Measurements from ENCODE around the gene GRID2. TPM values are rescaled to one million over a fixed set of nuclear protein-coding genes. Genes with fewer than 3 reads are reported as not detected.

GRID2 gene
- polyA plus RNA-seq, 1 experiment: not detected

- ChIA-PET POLR2A (interaction anchor here (1.1 kb wide), 1 partner anchor 9 kb away, joined by 3 read pairs; no protein-coding TSS in a partner anchor), CTCF (no interaction called here)
- no peak overlapping the region for H3K27ac ChIP-seq (ENCODE audit: low read depth, low read length)
- no peak overlapping the region for H3K4me3 ChIP-seq (ENCODE audit: low read depth, low read length)
- H3K9me3 ChIP-seq (ENCODE audit: control insufficient read depth, insufficient read depth, low read length): no peaks in the 10 kb centered on the region
- no peak for DNase-seq (ENCODE audit: low read depth, low spot score)
- no peaks in the 10 kb centered on the region for H3K27me3 ChIP-seq (ENCODE audit: control insufficient read depth, insufficient read depth, low read length)
- no peak for TF ChIP-seq CTCF (IDR thresholded peaks at IDR 0.05; ENCODE audit: low read depth, low read length)
Observed at GRCh38 chr4:93373893-93374860, 1070.4 kb downstream of the GRID2 start.

- H3K27ac ChIP-seq (ENCODE audit: low read depth, low read length): no peak overlapping the region
- POLR2A ChIA-PET: no interaction called here
- no peak for DNase-seq (ENCODE audit: low read depth, low spot score)
- no peaks in the 10 kb centered on the region for H3K27me3 ChIP-seq (ENCODE audit: control insufficient read depth, insufficient read depth, low read length)
- H3K4me3 ChIP-seq (ENCODE audit: low read depth, low read length): no peak overlapping the region
- no peak for TF ChIP-seq CTCF (IDR thresholded peaks at IDR 0.05; ENCODE audit: low read depth, low read length)
- no peaks in the 10 kb centered on the region for H3K9me3 ChIP-seq (ENCODE audit: control insufficient read depth, insufficient read depth, low read length)
- CTCF ChIA-PET: no interaction called here
Observed at GRCh38 chr4:93384241-93384640, 1080.5 kb downstream of the GRID2 start.

- POLR2A ChIA-PET: no interaction called here
- no peak overlapping the region for H3K27ac ChIP-seq (ENCODE audit: low read depth, low read length)
- no peak overlapping the region for H3K4me3 ChIP-seq (ENCODE audit: low read depth, low read length)
- H3K9me3 ChIP-seq (ENCODE audit: control insufficient read depth, insufficient read depth, low read length): no peaks in the 10 kb centered on the region
- no peak for DNase-seq (ENCODE audit: low read depth, low spot score)
- no peaks in the 10 kb centered on the region for H3K27me3 ChIP-seq (ENCODE audit: control insufficient read depth, insufficient read depth, low read length)
- TF ChIP-seq CTCF (IDR thresholded peaks at IDR 0.05; ENCODE audit: low read depth, low read length): no peak
- CTCF ChIA-PET: interaction anchor here (1.1 kb wide), 1 partner anchor 9 kb away, joined by 5 read pairs; no protein-coding TSS in a partner anchor
Observed at GRCh38 chr4:93384887-93385286, 1081.1 kb downstream of the GRID2 start.

GRCh38 chr4:93394545-93395081 lies 1090.8 kb downstream of the GRID2 start:
- TF ChIP-seq CTCF (IDR thresholded peaks at IDR 0.05; ENCODE audit: low read depth, low read length): no peak
- no peak overlapping the region for H3K4me3 ChIP-seq (ENCODE audit: low read depth, low read length)
- H3K9me3 ChIP-seq (ENCODE audit: control insufficient read depth, insufficient read depth, low read length): no peaks in the 10 kb centered on the region
- no peak for DNase-seq (ENCODE audit: low read depth, low spot score)
- H3K27ac ChIP-seq (ENCODE audit: low read depth, low read length): no peak overlapping the region
- ChIA-PET CTCF (interaction anchor here (1.0 kb wide), 1 partner anchor 9 kb away, joined by 5 read pairs; no protein-coding TSS in a partner anchor), POLR2A (no interaction called here)
- no peaks in the 10 kb centered on the region for H3K27me3 ChIP-seq (ENCODE audit: control insufficient read depth, insufficient read depth, low read length)

- CTCF ChIA-PET: no interaction called here
- POLR2A ChIA-PET: no interaction called here
- H3K27ac ChIP-seq (ENCODE audit: low read depth, low read length): no peak overlapping the region
- TF ChIP-seq CTCF (IDR thresholded peaks at IDR 0.05; ENCODE audit: low read depth, low read length): no peak
- H3K27me3 ChIP-seq (ENCODE audit: control insufficient read depth, insufficient read depth, low read length): no peaks in the 10 kb centered on the region
- no peak for DNase-seq (ENCODE audit: low read depth, low spot score)
- no peaks in the 10 kb centered on the region for H3K9me3 ChIP-seq (ENCODE audit: control insufficient read depth, insufficient read depth, low read length)
- no peak overlapping the region for H3K4me3 ChIP-seq (ENCODE audit: low read depth, low read length)
Observed at GRCh38 chr4:93396272-93396671, 1092.5 kb downstream of the GRID2 start.

Data from AG04450 (cell line).